22Rv1 (cell line): ENCODE results near the gene OVOL1.

Experiments used
- H3K27ac ChIP-seq: fragments of 450-650 bp; 2 replicates; pipeline ENCODE4 v1.5.1; 2017
- CTCF ChIP-seq: fragments of 450-650 bp; IDR thresholded peaks from 2 replicates; pipeline ENCODE4 v1.5.1; 2017; ENCODE audit warnings: mild to moderate bottlenecking
- ZFX ChIP-seq: fragments of 450-650 bp; IDR thresholded peaks from 2 replicates; pipeline ENCODE4 v1.6.1; 2017; ENCODE audit warnings: antibody characterized with exemption, borderline replicate concordance

Gene OVOL1

GRCh38 chr11:65782816-65783228 is 4.0 kb upstream of the OVOL1 start:
- no peak for TF ChIP-seq ZFX
- TF ChIP-seq CTCF: no peak
- no peak overlapping the region for H3K27ac ChIP-seq

- TF ChIP-seq ZFX: no peak
- TF ChIP-seq CTCF: no peak
- H3K27ac ChIP-seq: no peak overlapping the region
These were observed 1.4 kb upstream of the OVOL1 start for GRCh38 chr11:65785319-65786007.

- no peak overlapping the region for H3K27ac ChIP-seq
- no peak for TF ChIP-seq ZFX
- TF ChIP-seq CTCF: no peak
These were observed 666 bp upstream of the OVOL1 start for GRCh38 chr11:65786008-65786785.

GRCh38 chr11:65787649-65788622 is 1.1 kb downstream of the OVOL1 start:
- peak overlapping the region; percentile 63 for H3K27ac ChIP-seq
- no peak for TF ChIP-seq CTCF

- peak overlapping the region; percentile 63 for H3K27ac ChIP-seq
- TF ChIP-seq CTCF (no peak), ZFX (no peak)
These were observed 2.0 kb downstream of the OVOL1 start for GRCh38 chr11:65788821-65789220.

- TF ChIP-seq ZFX: no peak
- TF ChIP-seq CTCF: no peak
- peak overlapping the region; percentile 63 for H3K27ac ChIP-seq
These were observed 2.6 kb downstream of the OVOL1 start for GRCh38 chr11:65789230-65790103.
